Endothelial cell (in vitro differentiated cells): ENCODE measurements around the gene SYNDIG1L. TPM values are rescaled to one million over a fixed set of nuclear protein-coding genes. Genes with fewer than 3 reads are reported as not detected.
"Not testable (repeated sequence)": the region's sequence is repeated elsewhere in the genome, so short reads cannot be mapped to it uniquely, and the experiment has no call there.

Source experiments
- DNase-seq: peaks from one replicate; pipeline ENCODE4 v3.0.0; 2021; ENCODE audit warnings: low spot score
- H3K27ac Mint-ChIP-seq: one replicate; pipeline ENCODE4 v1.8.0; 2021; ENCODE audit warnings: mixed read lengths, inconsistent platforms; ENCODE audit not compliant: unreplicated experiment
- H3K27me3 Mint-ChIP-seq: one replicate; pipeline ENCODE4 v1.8.0; 2021; ENCODE audit warnings: mild to moderate bottlenecking, moderate library complexity, mixed read lengths, inconsistent platforms; ENCODE audit not compliant: unreplicated experiment
- H3K36me3 Mint-ChIP-seq: one replicate; pipeline ENCODE4 v1.8.0; 2021; ENCODE audit warnings: mild to moderate bottlenecking, low read depth, mixed read lengths, inconsistent platforms; ENCODE audit not compliant: unreplicated experiment
- H3K4me1 Mint-ChIP-seq: one replicate; pipeline ENCODE4 v1.8.0; 2021; ENCODE audit warnings: mild to moderate bottlenecking, mixed read lengths, inconsistent platforms; ENCODE audit not compliant: unreplicated experiment
- H3K4me3 Mint-ChIP-seq: one replicate; pipeline ENCODE4 v1.8.0; 2021; ENCODE audit warnings: mild to moderate bottlenecking, mixed read lengths, inconsistent platforms; ENCODE audit not compliant: unreplicated experiment
- H3K9me3 Mint-ChIP-seq: one replicate; pipeline ENCODE4 v1.8.0; 2021; ENCODE audit warnings: mixed read lengths, inconsistent platforms; ENCODE audit not compliant: unreplicated experiment
- CTCF ChIP-seq: fragments of 200-600 bp; sonication (generic); IDR thresholded peaks from one replicate; pipeline ENCODE4 v1.5.0; 2021; ENCODE audit warnings: antibody characterized with exemption; ENCODE audit not compliant: unreplicated experiment
- total RNA-seq: library from RNA; stranded (reverse); fragmentation: NEBNext Ultra II Directional; extraction: Animal tissue kit (Norgen Biotek cat#: 25700); gene quantifications from one replicate; pipeline ENCODE4 v1.2.1, GENCODE V29; 2021; ENCODE audit not compliant: unreplicated experiment

The SYNDIG1L gene
- total RNA-seq, 1 donor from 2014 or later: 1.1 TPM

- H3K27me3 Mint-ChIP-seq: peaks cover 4% of the 10 kb centered on the region
- H3K9me3 Mint-ChIP-seq: no peaks in the 10 kb centered on the region
- peak overlapping the region; percentile 37 for H3K4me3 Mint-ChIP-seq
- no peak for DNase-seq
- peaks cover 30% of the 10 kb centered on the region for H3K4me1 Mint-ChIP-seq
- H3K36me3 Mint-ChIP-seq: peaks cover 6% of the 10 kb centered on the region
- peak overlapping the region; percentile 88 for H3K27ac Mint-ChIP-seq
- no peak for TF ChIP-seq CTCF
These were observed 34.0 kb upstream of the SYNDIG1L start for GRCh38 chr14:74459976-74460375.

- TF ChIP-seq CTCF: peak; percentile 62
- peaks cover 6% of the 10 kb centered on the region for H3K36me3 Mint-ChIP-seq
- DNase-seq: peak; percentile 60
- no peak overlapping the region for H3K4me3 Mint-ChIP-seq
- H3K27ac Mint-ChIP-seq: peak overlapping the region; percentile 88
- H3K4me1 Mint-ChIP-seq: peaks cover 30% of the 10 kb centered on the region
- peaks cover 4% of the 10 kb centered on the region for H3K27me3 Mint-ChIP-seq
- peaks cover 4% of the 10 kb centered on the region for H3K9me3 Mint-ChIP-seq
These were observed 33.4 kb upstream of the SYNDIG1L start for GRCh38 chr14:74459289-74459946.

- H3K9me3 Mint-ChIP-seq: peaks cover 4% of the 10 kb centered on the region
- H3K4me3 Mint-ChIP-seq: peak overlapping the region; percentile 33
- peaks cover 30% of the 10 kb centered on the region for H3K4me1 Mint-ChIP-seq
- no peak for DNase-seq
- H3K27ac Mint-ChIP-seq: no peak overlapping the region
- H3K36me3 Mint-ChIP-seq: peaks cover 6% of the 10 kb centered on the region
- TF ChIP-seq CTCF: no peak
- peaks cover 4% of the 10 kb centered on the region for H3K27me3 Mint-ChIP-seq
These were observed 31.5 kb upstream of the SYNDIG1L start for GRCh38 chr14:74457565-74457895.

- Mint-ChIP-seq H3K27me3 (peaks cover 4% of the 10 kb centered on the region), H3K9me3 (peaks cover 4% of the 10 kb centered on the region), H3K36me3 (peaks cover 6% of the 10 kb centered on the region), H3K4me1 (peaks cover 30% of the 10 kb centered on the region), H3K27ac (no peak overlapping the region), H3K4me3 (peak overlapping the region; percentile 33)
- no peak for TF ChIP-seq CTCF
- no peak for DNase-seq
These were observed 30.9 kb upstream of the SYNDIG1L start for GRCh38 chr14:74456684-74457564.

GRCh38 chr14:74454397-74454796 lies 28.4 kb upstream of the SYNDIG1L start:
- H3K4me3 Mint-ChIP-seq, H3K36me3 Mint-ChIP-seq, H3K9me3 Mint-ChIP-seq, H3K4me1 Mint-ChIP-seq, H3K27ac Mint-ChIP-seq, H3K27me3 Mint-ChIP-seq, DNase-seq: not testable (repeated sequence)
